GM19099 (cell line): ENCODE data around the gene NKX2-8.

Experiments
- POLR2A ChIP-seq: IDR thresholded peaks from 3 replicates; pipeline ENCODE4 v1.6.1; 2011; ENCODE audit warnings: low read depth; ENCODE audit not compliant: insufficient read length; ENCODE audit errors: extremely low read depth

Gene NKX2-8

GRCh38 chr14:36583893-36584811, 1.7 kb upstream of the NKX2-8 start:
- TF ChIP-seq POLR2A: no peak

- no peak for TF ChIP-seq POLR2A
Observed at GRCh38 chr14:36583242-36583892, 953 bp upstream of the NKX2-8 start.

GRCh38 chr14:36582874-36583241, 444 bp upstream of the NKX2-8 start:
- no peak for TF ChIP-seq POLR2A

GRCh38 chr14:36580856-36581831, 1.3 kb downstream of the NKX2-8 start:
- TF ChIP-seq POLR2A: no peak

GRCh38 chr14:36580141-36580855, 2.1 kb downstream of the NKX2-8 start:
- no peak for TF ChIP-seq POLR2A

GRCh38 chr14:36579573-36580140, 2.8 kb downstream of the NKX2-8 start:
- no peak for TF ChIP-seq POLR2A

GRCh38 chr14:36579001-36579555, 3.3 kb downstream of the NKX2-8 start:
- no peak for TF ChIP-seq POLR2A

GRCh38 chr14:36570065-36570464, 12.3 kb downstream of the NKX2-8 start:
- TF ChIP-seq POLR2A: no peak

- no peak for TF ChIP-seq POLR2A
Observed at GRCh38 chr14:36556811-36557433, 25.5 kb downstream of the NKX2-8 start.

- TF ChIP-seq POLR2A: no peak
Observed at GRCh38 chr14:36555998-36556743, 26.2 kb downstream of the NKX2-8 start.

- TF ChIP-seq POLR2A: no peak
Observed at GRCh38 chr14:36553656-36554260, 28.7 kb downstream of the NKX2-8 start.

- TF ChIP-seq POLR2A: no peak
Observed at GRCh38 chr14:36550899-36551298, 31.5 kb downstream of the NKX2-8 start.
